GM21529 (cell line): Measurements from ENCODE around the gene ACSF3.
"Not testable (repeated sequence)": the region's sequence is repeated elsewhere in the genome, so short reads cannot be mapped to it uniquely, and the experiment has no call there.

Experiments
- ATAC-seq: cut with Tn5 transposase; IDR thresholded peaks from one replicate; pipeline ENCODE4 v1.9.1; 2021; ENCODE audit not compliant: unreplicated experiment

Gene ACSF3

DNA sequence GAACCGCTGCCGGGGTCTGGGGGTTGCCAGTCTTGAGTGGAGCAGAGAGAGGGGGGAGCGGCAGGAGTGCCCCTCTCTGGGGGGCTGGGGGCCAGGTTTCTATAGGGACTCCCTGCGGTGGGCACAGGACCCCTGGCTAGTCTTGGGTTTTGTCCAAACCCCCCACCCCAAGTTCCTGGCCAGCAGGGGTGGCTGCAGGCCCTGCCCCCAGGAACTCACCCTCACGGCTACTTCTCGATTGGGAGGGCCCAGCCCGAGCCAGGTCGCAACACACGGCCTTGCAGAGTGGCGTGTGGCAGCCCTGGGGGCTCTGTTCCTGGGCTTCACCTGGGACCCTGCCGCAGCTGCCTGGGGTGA, 78.5 kb downstream of the ACSF3 start:
- no peak for ATAC-seq

DNA sequence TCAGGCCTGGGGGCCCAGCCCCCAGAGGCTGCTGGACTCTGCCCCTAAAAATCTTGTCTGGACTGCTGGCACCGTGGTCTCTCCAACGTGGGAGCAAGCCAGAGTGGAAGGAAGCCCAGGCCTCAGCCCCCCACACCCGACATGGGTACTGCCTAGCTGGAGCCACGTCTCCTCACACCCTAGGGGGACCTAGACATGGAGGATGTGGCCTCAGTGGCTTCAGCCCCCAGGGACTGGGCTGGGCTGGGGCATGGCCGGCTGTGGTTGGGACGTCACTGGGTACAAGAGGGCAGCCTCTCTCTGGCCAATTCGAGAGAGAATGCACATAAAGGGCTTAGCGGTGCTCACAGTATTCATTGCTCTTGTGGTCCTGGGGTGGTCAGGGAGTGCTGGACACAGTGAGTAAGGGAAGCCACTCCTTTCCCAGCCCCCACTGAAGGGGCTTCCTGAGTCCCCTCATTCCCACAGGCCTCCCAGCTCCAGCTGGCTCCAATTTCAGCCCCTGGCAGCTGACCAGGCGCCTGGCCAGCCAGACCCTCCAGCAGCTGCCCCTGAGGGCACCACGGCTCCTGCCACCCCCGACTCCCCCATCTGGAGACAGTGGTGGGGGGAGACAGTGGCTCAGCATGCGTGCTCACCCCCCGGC, 79.0 kb downstream of the ACSF3 start:
- ATAC-seq = no peak

- ATAC-seq = no peak
Observed at GRCh38 chr16:89173174-89173921, 79.7 kb downstream of the ACSF3 start.

DNA sequence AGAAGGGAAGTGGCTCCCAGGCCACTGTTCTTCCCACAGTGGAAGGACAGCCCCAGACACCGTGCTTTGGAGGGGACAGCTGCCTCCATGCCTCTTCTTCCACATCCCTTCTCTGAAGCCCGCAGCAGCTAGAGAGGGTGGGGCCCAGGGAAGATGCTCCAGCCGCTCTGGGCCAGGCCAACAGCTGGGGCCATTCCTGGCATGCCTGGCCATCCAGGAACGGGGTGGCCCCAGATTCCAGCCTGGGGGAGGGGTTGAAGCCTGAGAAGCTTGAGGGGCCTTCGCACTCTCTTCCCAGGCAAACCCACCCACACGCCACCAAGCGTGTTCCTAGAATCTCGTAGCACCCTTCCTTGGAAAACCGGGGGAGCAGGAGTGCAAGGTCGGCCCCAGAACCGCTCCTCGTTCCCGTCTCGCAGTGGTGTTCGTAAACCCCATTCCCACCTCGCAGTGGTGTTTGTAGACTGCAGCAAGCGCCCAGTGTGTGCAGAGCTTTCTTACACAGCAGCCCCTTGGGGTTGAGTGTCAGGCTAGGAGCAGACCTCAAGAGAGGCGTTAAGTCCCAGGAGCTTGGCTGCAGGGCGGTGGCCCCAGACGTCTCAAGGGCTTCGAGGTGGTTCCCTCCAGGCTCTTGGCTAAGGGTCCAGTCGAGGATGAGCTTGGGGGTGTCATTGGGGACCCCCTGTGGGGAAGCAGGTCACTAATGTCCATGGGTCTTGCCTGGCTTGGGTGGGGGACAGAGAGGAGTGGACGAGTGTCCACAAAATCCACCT, 80.6 kb downstream of the ACSF3 start:
- no peak for ATAC-seq

DNA sequence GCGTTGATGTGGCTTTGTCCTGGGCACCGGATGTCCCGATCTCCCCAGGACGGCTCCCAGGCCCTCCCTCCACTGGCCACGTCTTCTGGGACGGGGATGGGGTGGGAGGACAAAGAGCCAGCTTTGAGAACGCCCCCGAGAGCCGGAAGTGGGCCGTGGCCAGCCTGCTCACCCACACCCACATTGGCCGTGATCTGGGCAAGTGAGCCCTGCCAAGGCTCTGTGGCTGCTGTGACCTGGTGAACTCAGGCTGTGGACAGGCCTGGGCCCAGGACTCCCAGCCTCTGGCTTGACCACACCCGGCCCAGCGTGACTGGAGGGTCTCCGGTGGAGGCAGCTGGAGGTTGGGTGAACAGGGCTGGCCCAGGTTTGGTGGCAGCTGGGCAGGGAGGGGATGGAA, 81.2 kb downstream of the ACSF3 start:
- no peak for ATAC-seq

GRCh38 chr16:89175280-89176146, 81.9 kb downstream of the ACSF3 start:
- no peak for ATAC-seq

DNA sequence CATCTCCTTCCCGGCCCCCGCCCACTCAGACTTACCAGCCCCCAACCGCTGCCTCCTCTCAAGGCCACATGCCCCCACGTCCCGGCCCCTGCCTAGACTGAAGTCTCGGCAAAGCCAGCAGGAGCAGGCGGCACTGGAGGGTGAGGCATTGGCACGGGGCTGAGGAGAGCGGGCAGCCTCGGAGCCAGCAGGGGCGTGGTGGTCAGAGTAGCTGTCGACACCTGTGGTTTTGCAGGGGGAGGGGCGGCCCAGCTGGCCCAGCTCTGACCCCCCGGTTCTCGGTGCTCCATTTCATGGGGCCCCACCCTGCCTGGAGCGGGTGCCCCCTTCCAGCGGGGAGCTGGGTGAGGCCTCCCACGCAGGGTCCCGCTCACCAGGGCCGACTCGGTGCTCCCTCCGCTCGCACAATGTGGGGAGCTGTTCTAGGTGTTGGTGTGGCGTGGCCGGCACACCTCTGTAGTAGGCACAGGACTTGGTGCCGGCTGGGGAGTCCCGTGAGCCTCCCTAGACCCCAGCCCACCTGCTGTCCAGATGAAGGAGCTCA, 82.6 kb downstream of the ACSF3 start:
- no peak for ATAC-seq

GRCh38 chr16:89176717-89177116, 83.1 kb downstream of the ACSF3 start:
- no peak for ATAC-seq

GRCh38 chr16:89177501-89177900, 83.8 kb downstream of the ACSF3 start:
- ATAC-seq = no peak

- ATAC-seq = no peak
Observed at GRCh38 chr16:89178453-89179147, 84.9 kb downstream of the ACSF3 start.

- ATAC-seq = no peak
Observed at GRCh38 chr16:89179148-89179484, 85.5 kb downstream of the ACSF3 start.

GRCh38 chr16:89179656-89180315, 86.1 kb downstream of the ACSF3 start:
- ATAC-seq = no peak

GRCh38 chr16:89183463-89183862, 89.8 kb downstream of the ACSF3 start:
- ATAC-seq = no peak

GRCh38 chr16:89183975-89184676, 90.5 kb downstream of the ACSF3 start:
- no peak for ATAC-seq

DNA sequence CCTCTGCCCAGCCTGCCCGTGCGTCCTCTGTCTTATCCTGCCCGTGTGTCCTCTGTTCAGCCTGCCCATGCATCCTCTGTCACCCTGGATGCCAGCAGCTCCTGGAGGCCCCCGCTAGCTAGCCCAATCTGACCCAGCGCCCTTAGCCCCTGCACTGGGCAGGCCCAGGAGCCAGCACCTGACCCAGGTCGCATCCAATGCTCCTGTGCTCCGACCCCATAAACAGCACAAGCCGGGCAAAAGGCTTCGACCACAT, 91.0 kb downstream of the ACSF3 start:
- no peak for ATAC-seq

- no peak for ATAC-seq
Observed at GRCh38 chr16:89184933-89185794, 91.5 kb downstream of the ACSF3 start.

DNA sequence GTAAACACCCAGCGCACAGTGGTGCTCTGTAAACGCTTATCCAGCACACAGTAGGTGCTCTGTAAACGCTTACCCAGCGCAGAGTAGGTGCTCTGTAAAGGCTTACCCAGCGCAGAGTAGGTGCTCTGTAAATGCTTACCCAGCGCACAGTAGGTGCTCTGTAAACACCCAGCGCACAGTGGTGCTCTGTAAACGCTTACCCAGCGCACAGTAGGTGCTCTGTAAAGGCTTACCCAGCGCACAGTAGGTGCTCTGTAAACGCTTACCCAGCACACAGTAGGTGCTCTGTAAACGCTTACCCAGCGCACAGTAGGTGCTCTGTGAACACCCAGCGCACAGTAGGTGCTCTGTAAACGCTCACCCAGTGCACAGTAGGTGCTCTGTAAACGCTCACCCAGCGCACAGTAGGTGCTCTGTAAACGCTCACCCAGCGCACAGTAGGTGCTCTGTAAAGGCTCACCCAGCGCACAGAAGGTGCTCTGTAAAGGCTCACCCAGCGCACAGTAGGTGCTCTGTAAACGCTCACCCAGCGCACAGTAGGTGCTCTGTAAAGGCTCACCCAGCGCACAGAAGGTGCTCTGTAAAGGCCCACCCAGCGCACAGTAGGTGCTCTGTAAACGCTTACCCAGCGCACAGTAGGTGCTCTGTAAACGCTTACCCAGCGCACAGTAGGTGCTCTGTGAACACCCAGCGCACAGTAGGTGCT, 92.4 kb downstream of the ACSF3 start:
- ATAC-seq = not testable (repeated sequence)

DNA sequence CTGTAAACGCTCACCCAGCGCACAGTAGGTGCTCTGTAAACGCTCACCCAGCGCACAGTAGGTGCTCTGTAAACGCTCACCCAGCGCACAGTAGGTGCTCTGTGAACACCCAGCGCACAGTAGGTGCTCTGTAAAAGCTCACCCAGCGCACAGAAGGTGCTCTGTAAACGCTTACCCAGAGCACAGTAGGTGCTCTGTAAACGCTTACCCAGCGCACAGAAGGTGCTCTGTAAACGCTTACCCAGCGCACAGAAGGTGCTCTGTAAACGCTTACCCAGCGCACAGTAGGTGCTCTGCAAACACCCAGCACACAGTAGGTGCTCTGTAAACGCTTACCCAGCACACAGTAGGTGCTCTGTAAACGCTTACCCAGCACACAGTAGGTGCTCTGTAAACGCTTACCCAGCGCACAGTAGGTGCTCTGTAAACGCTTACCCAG, 93.0 kb downstream of the ACSF3 start:
- not testable (repeated sequence) for ATAC-seq
